ENCODE results near the gene SLC2A5.

The SLC2A5 gene

DNA sequence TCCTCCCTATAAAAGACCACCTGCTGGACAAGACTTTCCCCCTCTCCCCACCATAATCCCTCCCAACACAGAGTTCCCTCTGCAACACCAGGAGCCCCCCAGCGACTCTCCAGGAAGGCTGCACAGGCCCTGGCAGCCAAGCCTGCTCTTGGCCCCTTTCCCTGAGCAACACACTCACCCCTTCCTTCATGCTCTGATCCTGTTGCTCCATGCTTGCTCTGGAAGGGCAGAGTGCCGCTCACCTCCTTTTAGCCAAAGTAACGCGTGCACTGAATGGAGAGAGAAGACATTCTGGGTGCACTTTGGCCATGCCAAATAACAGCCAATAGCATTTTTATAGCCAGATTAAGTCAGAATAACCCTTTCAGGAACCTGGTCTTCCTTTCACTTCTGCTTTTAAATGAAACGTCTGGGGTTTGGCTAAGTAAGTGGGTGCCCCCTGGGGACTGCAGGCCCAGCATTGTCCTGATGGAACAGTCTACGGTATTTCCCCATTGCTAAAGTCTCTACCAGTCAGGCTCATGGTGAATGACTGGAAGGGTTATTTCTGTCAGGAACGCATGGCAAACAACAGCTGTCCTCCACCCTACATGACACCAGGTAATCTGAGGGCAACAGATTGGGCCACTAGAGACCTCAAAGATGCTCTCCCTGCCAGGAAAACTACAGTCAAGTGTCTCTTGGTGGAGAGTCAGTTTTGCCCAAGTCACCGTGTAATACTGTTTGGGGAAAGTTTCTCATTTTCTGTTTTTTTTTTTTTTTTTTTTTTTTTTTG, at the start of gene SLC2A5:
Gene SLC2A5 (minus strand): TSS at position 310 of the 775 bp plus-strand sequence. CDS start 99 bp downstream, at position 211.
- peak within 1 kb of the TSS; percentile 92 for H3K27ac ChIP-seq
- no peak for TF ChIP-seq CTCF (conservative IDR thresholded peaks at IDR 0.05)

DNA sequence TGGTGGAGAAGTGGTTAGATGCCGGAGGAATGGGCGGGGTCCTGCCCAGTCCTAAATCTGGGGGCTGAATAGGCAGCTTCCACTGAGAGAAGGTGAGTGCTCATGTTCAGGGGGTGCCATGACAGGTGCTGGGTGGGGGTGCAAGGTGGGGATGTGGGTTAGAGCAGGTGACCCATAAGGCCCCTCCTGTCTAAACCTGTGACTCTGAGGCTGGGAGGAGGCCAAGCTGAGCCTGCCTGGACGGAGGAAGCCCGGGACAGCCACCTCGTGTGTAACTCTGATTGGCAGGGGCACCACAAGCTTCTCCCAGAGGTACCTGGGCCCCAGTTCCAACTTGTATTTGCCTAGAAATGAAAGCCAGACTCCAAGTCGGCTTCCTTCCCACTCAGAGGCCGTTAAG, 48.8 kb upstream of the SLC2A5 start:
- TF ChIP-seq CTCF (conservative IDR thresholded peaks at IDR 0.05): no peak
- H3K27ac ChIP-seq: no peak overlapping the region

- TF ChIP-seq CTCF (conservative IDR thresholded peaks at IDR 0.05): no peak
- peak overlapping the region; percentile 29; the same call in 1 of the 2 replicates for H3K27ac ChIP-seq
These were observed 46.1 kb upstream of the SLC2A5 start for GRCh38 chr1:9115351-9116205.

DNA sequence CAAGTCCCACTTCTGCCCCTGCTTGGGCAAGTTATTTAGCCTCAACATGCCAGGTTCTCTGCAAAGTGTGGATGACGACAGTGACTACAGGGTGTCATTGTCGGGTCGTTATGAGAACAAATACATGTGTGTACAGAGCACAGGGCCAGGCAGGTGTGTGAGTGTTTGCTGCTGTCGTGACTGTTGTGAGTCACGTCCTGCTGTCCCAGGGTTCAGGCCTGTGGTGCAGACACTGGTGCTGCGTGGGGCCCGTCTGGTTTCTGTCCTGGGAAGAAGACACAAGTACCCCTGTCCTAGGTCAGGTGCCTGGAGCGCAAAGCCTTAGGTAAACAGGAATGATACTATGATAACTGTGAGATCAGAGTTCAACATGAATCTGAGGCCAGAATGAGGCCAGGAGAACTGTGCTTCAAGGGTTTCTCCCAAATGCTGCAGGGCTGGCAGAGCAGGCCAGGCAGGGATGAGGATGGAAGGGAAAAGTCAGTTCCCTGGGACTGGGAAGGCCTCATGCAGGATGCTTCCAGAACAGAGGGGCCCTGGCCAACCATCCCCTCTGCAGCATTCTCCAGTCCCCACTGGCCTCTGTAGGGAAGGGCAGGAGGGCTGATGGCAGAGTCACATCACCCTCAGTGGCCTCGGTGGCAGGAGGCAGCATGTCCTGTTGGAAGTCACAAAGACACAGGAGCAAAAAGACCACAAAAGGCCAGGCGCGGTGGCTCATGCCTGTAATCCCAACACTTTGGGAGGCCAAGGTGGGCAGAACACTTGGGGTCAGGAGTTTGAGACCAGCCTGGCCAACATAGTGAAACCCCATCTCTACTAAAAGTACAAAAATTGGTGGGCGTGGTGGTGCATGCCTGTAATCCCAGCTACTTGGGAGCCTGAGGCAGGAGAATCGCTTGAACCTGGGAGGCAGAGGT, 43.8 kb upstream of the SLC2A5 start:
- H3K27ac ChIP-seq: peak overlapping the region; percentile 52
- TF ChIP-seq CTCF (conservative IDR thresholded peaks at IDR 0.05): no peak

DNA sequence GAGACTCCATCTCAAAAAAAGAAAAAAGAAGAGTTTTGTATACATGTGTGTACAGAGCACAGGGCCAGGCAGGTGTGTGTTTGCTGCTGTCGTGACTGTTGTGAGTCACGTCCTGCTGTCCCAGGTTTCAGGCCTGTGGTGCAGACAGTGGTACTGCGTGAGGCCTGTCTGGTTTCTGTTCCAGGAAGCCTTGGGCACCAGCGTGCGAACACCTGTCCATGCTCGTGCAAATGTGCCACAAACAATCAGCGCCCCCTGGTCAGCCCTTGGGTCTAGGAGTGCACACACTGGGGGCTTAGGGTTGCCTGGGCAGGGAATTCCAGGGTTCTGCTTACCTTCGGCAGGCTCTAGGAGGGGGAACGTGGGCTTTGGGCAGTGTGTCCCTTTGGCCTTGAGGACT, 42.5 kb upstream of the SLC2A5 start:
- TF ChIP-seq CTCF (conservative IDR thresholded peaks at IDR 0.05): no peak
- H3K27ac ChIP-seq: no peak overlapping the region; the same call in 1 of the 2 replicates

GRCh38 chr1:9111357-9111691, 41.9 kb upstream of the SLC2A5 start:
- no peak for TF ChIP-seq CTCF (conservative IDR thresholded peaks at IDR 0.05)
- no peak overlapping the region for H3K27ac ChIP-seq

All from VCaP (cell line).